Keratinocyte (primary cell): ENCODE measurements around the gene ADGRG4. TPM values are rescaled to one million over a fixed set of nuclear protein-coding genes. Genes with fewer than 3 reads are reported as not detected.
"Not testable (repeated sequence)": the region's sequence is repeated elsewhere in the genome, so short reads cannot be mapped to it uniquely, and the experiment has no call there.

Source experiments
- DNase-seq: peaks from one replicate; pipeline ENCODE4 v3.0.0-alpha.2; 2011; ENCODE audit warnings: low read depth, missing footprints, low spot score
- FAIRE-seq: peaks from 2 replicates; lab custom pipeline; 2011; peaks lifted over from hg19 to GRCh38; lab: Jason Lieb, UNC
- H2AFZ ChIP-seq: 2 replicates; pipeline ENCODE4 v1.6.0; 2012; ENCODE audit warnings: low read length, control low read depth, inconsistent platforms; ENCODE audit not compliant: control insufficient read depth
- H3K27ac ChIP-seq: 2 replicates; pipeline ENCODE4 v1.5.1; 2011; ENCODE audit warnings: low read length; ENCODE audit not compliant: control insufficient read depth, insufficient read depth
- H3K27me3 ChIP-seq: 3 replicates; pipeline ENCODE4 v1.6.0; 2011; ENCODE audit warnings: low read length; ENCODE audit not compliant: control insufficient read depth, insufficient read depth; ENCODE audit errors: extremely low read depth
- H3K36me3 ChIP-seq, 2 experiments: 2 replicates in 1 of 2; 3 replicates in 1 of 2; pipeline ENCODE4 v1.5.1; 2011; ENCODE audit warnings: low read length in 2 of 2, mild to moderate bottlenecking in 1 of 2; ENCODE audit not compliant: control insufficient read depth in 2 of 2, insufficient read depth in 2 of 2; ENCODE audit errors: extremely low read depth in 1 of 2
- H3K4me1 ChIP-seq: 3 replicates; pipeline ENCODE4 v1.5.1; 2011; ENCODE audit warnings: low read length; ENCODE audit not compliant: control insufficient read depth, insufficient read depth; ENCODE audit errors: extremely low read depth
- H3K4me2 ChIP-seq: 3 replicates; pipeline ENCODE4 v1.6.0; 2011; ENCODE audit warnings: low read depth, low read length; ENCODE audit not compliant: control insufficient read depth, insufficient read depth; ENCODE audit errors: extremely low read depth
- H3K4me3 ChIP-seq, 3 experiments: fragments of 200-600 bp in 1 of 3; sonication (generic) in 1 of 3; 2 replicates in 2 of 3; 3 replicates in 1 of 3; pipeline ENCODE4 v1.5.1; 2011 to 2016; ENCODE audit warnings: low read length in 3 of 3, mild to moderate bottlenecking in 3 of 3, control low read depth in 2 of 3, inconsistent platforms in 1 of 3, low read depth in 1 of 3, mixed read lengths in 1 of 3, mixed run types in 1 of 3, moderate library complexity in 1 of 3; ENCODE audit not compliant: control insufficient read depth in 2 of 3, insufficient read depth in 2 of 3; ENCODE audit errors: extremely low read depth in 1 of 3
- H3K79me2 ChIP-seq: 2 replicates; pipeline ENCODE4 v1.6.0; 2012; ENCODE audit warnings: low read length; ENCODE audit not compliant: control insufficient read depth, insufficient read depth
- H3K9ac ChIP-seq: 3 replicates; pipeline ENCODE4 v1.6.0; 2011; ENCODE audit warnings: low read length; ENCODE audit not compliant: control insufficient read depth, insufficient read depth; ENCODE audit errors: extremely low read depth
- H3K9me1 ChIP-seq: 3 replicates; pipeline ENCODE4 v1.6.0; 2011; ENCODE audit warnings: low read length; ENCODE audit not compliant: control insufficient read depth, insufficient read depth; ENCODE audit errors: extremely low read depth
- H3K9me3 ChIP-seq: 2 replicates; pipeline ENCODE4 v1.5.1; 2012; ENCODE audit warnings: low read depth, low read length; ENCODE audit not compliant: control insufficient read depth
- H4K20me1 ChIP-seq: 3 replicates; pipeline ENCODE4 v1.6.0; 2011; ENCODE audit warnings: low read length; ENCODE audit not compliant: control insufficient read depth, insufficient read depth; ENCODE audit errors: extremely low read depth
- CTCF ChIP-seq, 3 experiments: IDR thresholded peaks in 1 of 3; conservative IDR thresholded peaks in 1 of 3; optimal IDR thresholded peaks in 1 of 3; 2 replicates in 2 of 3; 3 replicates in 1 of 3; pipeline versions ENCODE3 to v1.5.1; 2011; ENCODE audit warnings: low read length in 3 of 3, mild to moderate bottlenecking in 3 of 3, moderate library complexity in 2 of 3, control low read depth in 1 of 3, inconsistent platforms in 1 of 3; ENCODE audit not compliant: insufficient read depth in 2 of 3; ENCODE audit errors: extremely low read depth in 1 of 3
- EZH2 ChIP-seq: IDR thresholded peaks from one replicate; pipeline ENCODE4 v1.6.1; 2012; ENCODE audit warnings: inconsistent platforms, mild to moderate bottlenecking, low read length, moderate library complexity
- dilution Hi-C: fragments of 300-500 bp; cut with MboI; formaldehyde crosslinking; loops from one replicate; pipeline ENCODE4 v1.7.0; 2020; ENCODE audit warnings: low sequenced_read_pairs; ENCODE audit not compliant: extremely low pct_ligation_motif_present
- polyA plus RNA-seq, 5 experiments: library from polyadenylated mRNA; depleted of rRNA in 3 of 5; stranded (reverse) in 3 of 5; stranded (forward) in 1 of 5; unstranded in 1 of 5; fragments of >200 nt; gene quantifications; 1 replicate in 1 of 5; 2 replicates in 3 of 5; 3 replicates in 1 of 5; pipeline versions ENCODE4 v1.2.1 to v1.2.3, GENCODE V29; 2011 to 2012; ENCODE audit warnings: missing spikeins in 2 of 5, low read depth in 1 of 5, low replicate concordance in 1 of 5

ADGRG4 gene
- polyA plus RNA-seq, 1 donor (not counting 4 experiments of a cell fraction or from before 2014, with no cell fraction given): not detected

- DNase-seq (no peak), FAIRE-seq (no peak)
- Histone ChIP-seq H3K4me2 (no peak overlapping the region), H3K27ac (no peak overlapping the region), H3K9ac (no peak overlapping the region), H4K20me1 (no peaks in the 10 kb centered on the region), H3K9me3 (no peaks in the 10 kb centered on the region), H3K9me1 (no peaks in the 10 kb centered on the region), H2AFZ (no peak overlapping the region), H3K27me3 (no peaks in the 10 kb centered on the region), H3K4me3 (no peak overlapping the region), H3K36me3 (no peaks in the 10 kb centered on the region), H3K4me1 (peaks cover 10% of the 10 kb centered on the region), H3K79me2 (no peaks in the 10 kb centered on the region)
- dilution Hi-C loops: no loop called here
- no peak for TF ChIP-seq EZH2
- TF ChIP-seq CTCF (optimal IDR thresholded peaks at IDR 0.05 in 1 of 3, IDR thresholded peaks at IDR 0.05 in 1 of 3, conservative IDR thresholded peaks at IDR 0.05 in 1 of 3; ENCODE audit: extremely low read depth in 1 of 3, insufficient read depth in 2 of 3, low read length in 3 of 3): no peak
These were observed 25.2 kb upstream of the ADGRG4 start for GRCh38 chrX:136275553-136275952.

- H3K9ac ChIP-seq, H2AFZ ChIP-seq, dilution Hi-C loops, H3K27me3 ChIP-seq, H3K36me3 ChIP-seq, H3K4me2 ChIP-seq, H3K9me3 ChIP-seq, H3K4me3 ChIP-seq, H3K4me1 ChIP-seq, H3K9me1 ChIP-seq, H4K20me1 ChIP-seq, DNase-seq, H3K27ac ChIP-seq, H3K79me2 ChIP-seq, FAIRE-seq: not testable (repeated sequence)
These were observed 14.4 kb upstream of the ADGRG4 start for GRCh38 chrX:136286375-136286774.

DNA sequence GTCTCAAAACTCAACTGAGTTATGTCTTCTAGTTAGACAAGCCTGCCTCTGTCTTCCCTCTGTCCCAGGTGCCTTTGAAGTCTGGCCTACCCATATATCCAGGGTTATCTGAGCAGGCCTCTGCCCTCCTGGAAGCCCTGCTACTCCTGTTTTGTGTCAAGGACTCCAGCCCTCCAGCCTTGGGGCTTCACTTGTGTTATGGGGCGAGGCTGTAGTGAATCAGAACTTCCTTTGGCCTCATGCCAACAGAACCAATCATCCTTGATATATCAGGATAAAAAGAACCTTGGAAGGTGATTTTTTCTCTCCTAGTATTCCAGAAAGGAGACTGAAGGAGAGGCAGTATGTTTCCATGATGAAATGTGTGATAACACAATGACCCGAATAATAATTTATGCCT lies 8.9 kb upstream of the ADGRG4 start:
- Histone ChIP-seq H3K4me2 (no peak overlapping the region), H3K4me1 (peaks cover 7% of the 10 kb centered on the region), H3K79me2 (no peaks in the 10 kb centered on the region), H3K9ac (no peak overlapping the region), H3K27me3 (no peaks in the 10 kb centered on the region), H3K27ac (no peak overlapping the region), H3K36me3 (no peaks in the 10 kb centered on the region), H4K20me1 (no peaks in the 10 kb centered on the region), H3K4me3 (no peak overlapping the region), H3K9me1 (no peaks in the 10 kb centered on the region), H2AFZ (no peak overlapping the region), H3K9me3 (no peaks in the 10 kb centered on the region)
- DNase-seq: no peak
- dilution Hi-C loops: no loop called here
- no peak for FAIRE-seq
- TF ChIP-seq EZH2: no peak
- TF ChIP-seq CTCF (optimal IDR thresholded peaks at IDR 0.05 in 1 of 3, IDR thresholded peaks at IDR 0.05 in 1 of 3, conservative IDR thresholded peaks at IDR 0.05 in 1 of 3; ENCODE audit: extremely low read depth in 1 of 3, insufficient read depth in 2 of 3, low read length in 3 of 3): no peak
